Measurements from ENCODE around the gene C13orf46. TPM values are rescaled to one million over a fixed set of nuclear protein-coding genes. Genes with fewer than 3 reads are reported as not detected.

Gene C13orf46
- total RNA-seq, 2 donors from 2014 or later = 28.8 to 38.6 TPM

- intact Hi-C loops (cut with DNase I) = no loop called here
- TF ChIP-seq POLR2A (IDR thresholded peaks at IDR 0.05) (no peak), CTCF (IDR thresholded peaks at IDR 0.05) (no peak)
- DNase-seq = peak in 2 of 4 donors; percentile 1 to 7
- Histone ChIP-seq H3K4me1 (peaks cover 9% of the 10 kb centered on the region), H3K9me3 (no peaks in the 10 kb centered on the region), H3K27ac (no peak overlapping the region), H3K4me3 (no peak overlapping the region), H3K27me3 (no peaks in the 10 kb centered on the region), H3K36me3 (replicated peaks in 1 of 2; ENCODE audit: insufficient read depth in 1 of 2, low read depth in 2 of 2) (no peaks in the 10 kb centered on the region)
- no peak for ATAC-seq
- WGBS, 2 donors = 87 to 97% methylated on average over 12 to 16 of the region's 17 CpGs
Observed at GRCh38 chr13:113962975-113963374, 10.9 kb downstream of the C13orf46 start.

GRCh38 chr13:113962386-113962785, 11.5 kb downstream of the C13orf46 start:
- H3K27me3 ChIP-seq = no peaks in the 10 kb centered on the region
- peaks cover 3% of the 10 kb centered on the region for H3K4me1 ChIP-seq
- no peak overlapping the region for H3K27ac ChIP-seq
- ATAC-seq (no peak), DNase-seq (peak in 2 of 4 donors; percentile 2 to 8)
- H3K9me3 ChIP-seq = no peaks in the 10 kb centered on the region
- H3K36me3 ChIP-seq (replicated peaks in 1 of 2; ENCODE audit: insufficient read depth in 1 of 2, low read depth in 2 of 2) = no peaks in the 10 kb centered on the region
- TF ChIP-seq CTCF (IDR thresholded peaks at IDR 0.05) (no peak), POLR2A (IDR thresholded peaks at IDR 0.05) (no peak)
- intact Hi-C loops (cut with DNase I) = no loop called here
- H3K4me3 ChIP-seq = no peak overlapping the region
- 91 to 92% methylated on average over 11 of the region's 11 CpGs for WGBS, 2 donors

- no peak overlapping the region for H3K4me3 ChIP-seq
- no peaks in the 10 kb centered on the region for H3K9me3 ChIP-seq
- no peak for TF ChIP-seq POLR2A (IDR thresholded peaks at IDR 0.05)
- no peak for TF ChIP-seq CTCF (IDR thresholded peaks at IDR 0.05)
- WGBS, 2 donors = 81 to 92% methylated on average over 6 of the region's 6 CpGs
- no peak for ATAC-seq
- no peaks in the 10 kb centered on the region for H3K4me1 ChIP-seq
- intact Hi-C loops (cut with DNase I) = no loop called here
- DNase-seq = no peak
- no peak overlapping the region for H3K27ac ChIP-seq
- H3K27me3 ChIP-seq = no peaks in the 10 kb centered on the region
- H3K36me3 ChIP-seq (replicated peaks in 1 of 2; ENCODE audit: insufficient read depth in 1 of 2, low read depth in 2 of 2) = no peaks in the 10 kb centered on the region
Observed at GRCh38 chr13:113960276-113960948, 13.5 kb downstream of the C13orf46 start.

- TF ChIP-seq POLR2A (IDR thresholded peaks at IDR 0.05) (no peak), CTCF (IDR thresholded peaks at IDR 0.05) (no peak)
- 50 to 71% methylated on average over 1 of the region's 1 CpG for WGBS, 2 donors
- DNase-seq = peak in 1 of 4 donors; percentile 37
- ATAC-seq = peak; percentile 77
- intact Hi-C loops (cut with DNase I) = no loop called here
- H3K27me3 ChIP-seq = no peaks in the 10 kb centered on the region
- H3K9me3 ChIP-seq = no peaks in the 10 kb centered on the region
- no peak overlapping the region for H3K4me3 ChIP-seq
- H3K4me1 ChIP-seq = no peaks in the 10 kb centered on the region
- no peak overlapping the region for H3K27ac ChIP-seq
- H3K36me3 ChIP-seq (replicated peaks in 1 of 2; ENCODE audit: insufficient read depth in 1 of 2, low read depth in 2 of 2) = no peaks in the 10 kb centered on the region
Observed at GRCh38 chr13:113959198-113959597, 14.7 kb downstream of the C13orf46 start.

GRCh38 chr13:113958373-113958772, 15.5 kb downstream of the C13orf46 start:
- ATAC-seq (no peak), DNase-seq (no peak)
- H3K36me3 ChIP-seq (replicated peaks in 1 of 2; ENCODE audit: insufficient read depth in 1 of 2, low read depth in 2 of 2) = peaks cover 0 to 3% of the 10 kb centered on the region in 2 donors
- intact Hi-C loops (cut with DNase I) = no loop called here
- H3K4me1 ChIP-seq = no peaks in the 10 kb centered on the region
- H3K27me3 ChIP-seq = no peaks in the 10 kb centered on the region
- 94% methylated on average over 22 of the region's 22 CpGs for WGBS, 2 donors
- H3K4me3 ChIP-seq = no peak overlapping the region
- H3K27ac ChIP-seq = no peak overlapping the region
- TF ChIP-seq POLR2A (IDR thresholded peaks at IDR 0.05) = no peak
- no peak for TF ChIP-seq CTCF (IDR thresholded peaks at IDR 0.05)
- no peaks in the 10 kb centered on the region for H3K9me3 ChIP-seq

Measured in body of pancreas (tissue), 4 donors.